GM19240 (cell line): Measurements from ENCODE around the gene KLK1.
"Not testable (repeated sequence)": the region's sequence is repeated elsewhere in the genome, so short reads cannot be mapped to it uniquely, and the experiment has no call there.

ENCODE experiments used
- DNase-seq: peaks from one replicate; pipeline ENCODE4 v3.0.0; 2011; ENCODE audit warnings: low spot score; ENCODE audit not compliant: insufficient read length

Gene KLK1

GRCh38 chr19:50770164-50770563 is 53.4 kb downstream of the KLK1 start, which contains the start of gene GPR32:
TSS of gene GPR32 (plus strand) at chr19:50770464. CDS start at chr19:50770601, 137 bp downstream.
- not testable (repeated sequence) for DNase-seq
